ENCODE measurements around the gene ATG2B. TPM values are rescaled to one million over a fixed set of nuclear protein-coding genes. Genes with fewer than 3 reads are reported as not detected.

Gene ATG2B
- total and polyA plus RNA-seq, 2 donors (not counting 1 experiment from before 2014, with no cell fraction given) = 15.0 to 30.9 TPM

- no peaks in the 10 kb centered on the region for H4K20me1 ChIP-seq (ENCODE audit: control insufficient read depth, extremely low read depth, insufficient read depth, low read length)
- no peaks in the 10 kb centered on the region for H3K79me2 ChIP-seq (ENCODE audit: control insufficient read depth, insufficient read depth, low read length)
- no peak for DNase-seq (ENCODE audit: low read depth in 2 of 2)
- TF ChIP-seq CTCF (conservative IDR thresholded peaks at IDR 0.05 in 1 of 2, IDR thresholded peaks at IDR 0.05 in 1 of 2; ENCODE audit: low read depth in 1 of 2, low read length in 2 of 2) (no peak), EZH2 (IDR thresholded peaks at IDR 0.05; ENCODE audit: low read length, missing control alignments) (no peak)
- H3K4me2 ChIP-seq (ENCODE audit: extremely low read depth, insufficient read depth, low read length) = no peak overlapping the region
- H3K9me3 ChIP-seq (ENCODE audit: control insufficient read depth, insufficient read depth, low read depth, low read length) = peaks cover 1% of the 10 kb centered on the region
- H3K27me3 ChIP-seq (ENCODE audit: control insufficient read depth, insufficient read depth, low read length) = no peaks in the 10 kb centered on the region
- H3K36me3 ChIP-seq (ENCODE audit: control insufficient read depth, insufficient read depth, low read length) = peaks cover 2% of the 10 kb centered on the region
- H3K4me1 ChIP-seq (ENCODE audit: control insufficient read depth, extremely low read depth, insufficient read depth, low read length) = peaks cover 18% of the 10 kb centered on the region
- H3K9ac ChIP-seq (ENCODE audit: insufficient read depth, low read length) = no peak overlapping the region
- H3K4me3 ChIP-seq (replicated peaks in 1 of 4; ENCODE audit: control extremely low read depth in 1 of 4, insufficient read depth in 1 of 4, low read depth in 3 of 4, low read length in 4 of 4) = no peak overlapping the region
- H2AFZ ChIP-seq (ENCODE audit: low read length) = no peak overlapping the region
- peak overlapping the region; percentile 81 for H3K27ac ChIP-seq (ENCODE audit: insufficient read depth, low read length)
Observed at GRCh38 chr14:96269359-96269710, 93.8 kb downstream of the ATG2B start.

- no peak overlapping the region for H2AFZ ChIP-seq (ENCODE audit: low read length)
- peaks cover 8% of the 10 kb centered on the region for H3K36me3 ChIP-seq (ENCODE audit: control insufficient read depth, insufficient read depth, low read length)
- H3K4me2 ChIP-seq (ENCODE audit: extremely low read depth, insufficient read depth, low read length) = no peak overlapping the region
- peaks cover 1% of the 10 kb centered on the region for H3K9me3 ChIP-seq (ENCODE audit: control insufficient read depth, insufficient read depth, low read depth, low read length)
- peak; percentile 96 for DNase-seq (ENCODE audit: low read depth in 2 of 2)
- H3K4me3 ChIP-seq (replicated peaks in 1 of 4; ENCODE audit: control extremely low read depth in 1 of 4, insufficient read depth in 1 of 4, low read depth in 3 of 4, low read length in 4 of 4) = no peak overlapping the region
- H3K27ac ChIP-seq (ENCODE audit: insufficient read depth, low read length) = peak overlapping the region; percentile 81
- no peaks in the 10 kb centered on the region for H3K79me2 ChIP-seq (ENCODE audit: control insufficient read depth, insufficient read depth, low read length)
- H3K4me1 ChIP-seq (ENCODE audit: control insufficient read depth, extremely low read depth, insufficient read depth, low read length) = peaks cover 18% of the 10 kb centered on the region
- no peaks in the 10 kb centered on the region for H3K27me3 ChIP-seq (ENCODE audit: control insufficient read depth, insufficient read depth, low read length)
- TF ChIP-seq CTCF (conservative IDR thresholded peaks at IDR 0.05 in 1 of 2, IDR thresholded peaks at IDR 0.05 in 1 of 2; ENCODE audit: low read depth in 1 of 2, low read length in 2 of 2) = no peak
- no peak for TF ChIP-seq EZH2 (IDR thresholded peaks at IDR 0.05; ENCODE audit: low read length, missing control alignments)
- H4K20me1 ChIP-seq (ENCODE audit: control insufficient read depth, extremely low read depth, insufficient read depth, low read length) = no peaks in the 10 kb centered on the region
- H3K9ac ChIP-seq (ENCODE audit: insufficient read depth, low read length) = no peak overlapping the region
Observed at GRCh38 chr14:96268431-96269358, 94.4 kb downstream of the ATG2B start.

GRCh38 chr14:96267916-96268315 lies 95.2 kb downstream of the ATG2B start:
- Histone ChIP-seq H2AFZ (ENCODE audit: low read length) (no peak overlapping the region), H3K9ac (ENCODE audit: insufficient read depth, low read length) (no peak overlapping the region)
- DNase-seq (ENCODE audit: low read depth in 2 of 2) = no peak

More at GRCh38 chr14:96267916-96268315, 95.2 kb downstream of the ATG2B start:
- H4K20me1 ChIP-seq (ENCODE audit: control insufficient read depth, extremely low read depth, insufficient read depth, low read length) = no peaks in the 10 kb centered on the region
- no peak overlapping the region for H3K4me3 ChIP-seq (replicated peaks in 1 of 4; ENCODE audit: control extremely low read depth in 1 of 4, insufficient read depth in 1 of 4, low read depth in 3 of 4, low read length in 4 of 4)
- peaks cover 1% of the 10 kb centered on the region for H3K9me3 ChIP-seq (ENCODE audit: control insufficient read depth, insufficient read depth, low read depth, low read length)
- no peaks in the 10 kb centered on the region for H3K79me2 ChIP-seq (ENCODE audit: control insufficient read depth, insufficient read depth, low read length)
- peaks cover 18% of the 10 kb centered on the region for H3K4me1 ChIP-seq (ENCODE audit: control insufficient read depth, extremely low read depth, insufficient read depth, low read length)
- peak overlapping the region; percentile 81 for H3K27ac ChIP-seq (ENCODE audit: insufficient read depth, low read length)
- H3K36me3 ChIP-seq (ENCODE audit: control insufficient read depth, insufficient read depth, low read length) = peaks cover 8% of the 10 kb centered on the region
- H3K27me3 ChIP-seq (ENCODE audit: control insufficient read depth, insufficient read depth, low read length) = no peaks in the 10 kb centered on the region
- H3K4me2 ChIP-seq (ENCODE audit: extremely low read depth, insufficient read depth, low read length) = no peak overlapping the region
- TF ChIP-seq EZH2 (IDR thresholded peaks at IDR 0.05; ENCODE audit: low read length, missing control alignments) (no peak), CTCF (conservative IDR thresholded peaks at IDR 0.05 in 1 of 2, IDR thresholded peaks at IDR 0.05 in 1 of 2; ENCODE audit: low read depth in 1 of 2, low read length in 2 of 2) (no peak)
